H9 (cell line): ENCODE results near the gene BFSP1. TPM values are rescaled to one million over a fixed set of nuclear protein-coding genes. Genes with fewer than 3 reads are reported as not detected.

ENCODE experiments used
- DNase-seq: peaks from one replicate; pipeline ENCODE4 v3.0.0-alpha.2; 2017
- H2AFZ ChIP-seq: one replicate; pipeline ENCODE4 v1.6.1; 2013; ENCODE audit warnings: mild to moderate bottlenecking, low read length, control low read depth, moderate library complexity
- H2AK5ac ChIP-seq: 2 replicates; pipeline ENCODE4 v1.6.1; 2013; ENCODE audit warnings: low read length, control low read depth, mixed read lengths; ENCODE audit not compliant: insufficient read length
- H2BK120ac ChIP-seq: one replicate; pipeline ENCODE4 v1.6.1; 2013; ENCODE audit warnings: low read depth, mild to moderate bottlenecking, low read length, control low read depth, inconsistent platforms; ENCODE audit not compliant: poor library complexity, severe bottlenecking
- H2BK12ac ChIP-seq: 2 replicates; pipeline ENCODE4 v1.6.1; 2013; ENCODE audit warnings: low read length, control low read depth, mixed read lengths, low read depth; ENCODE audit not compliant: insufficient read length
- H2BK15ac ChIP-seq: 2 replicates; pipeline ENCODE4 v1.6.1; 2013; ENCODE audit warnings: low read depth, low read length, control low read depth
- H2BK20ac ChIP-seq: one replicate; pipeline ENCODE4 v1.6.1; 2013; ENCODE audit warnings: low read depth, mild to moderate bottlenecking, low read length, control low read depth, inconsistent platforms; ENCODE audit not compliant: poor library complexity, severe bottlenecking
- H2BK5ac ChIP-seq: 2 replicates; pipeline ENCODE4 v1.6.1; 2013; ENCODE audit warnings: low read length, control low read depth, mixed read lengths; ENCODE audit not compliant: insufficient read length
- H3K14ac ChIP-seq: 2 replicates; pipeline ENCODE4 v1.6.1; 2013; ENCODE audit warnings: low read length, control low read depth; ENCODE audit not compliant: insufficient read depth
- H3K18ac ChIP-seq: 2 replicates; pipeline ENCODE4 v1.6.1; 2013; ENCODE audit warnings: low read depth, mild to moderate bottlenecking, mixed read lengths, low read length, control low read depth; ENCODE audit not compliant: insufficient read length
- H3K23ac ChIP-seq: 2 replicates; pipeline ENCODE4 v1.6.1; 2013; ENCODE audit warnings: low read length, control low read depth, mixed read lengths, low read depth; ENCODE audit not compliant: insufficient read length
- H3K23me2 ChIP-seq: 2 replicates; pipeline ENCODE4 v1.6.1; 2013; ENCODE audit warnings: low read depth, mild to moderate bottlenecking, mixed read lengths, low read length, control low read depth; ENCODE audit not compliant: insufficient read length, poor library complexity, severe bottlenecking
- H3K27ac ChIP-seq: 2 replicates; pipeline ENCODE4 v1.5.1; 2013; ENCODE audit warnings: low read length, control low read depth, mixed read lengths, low read depth; ENCODE audit not compliant: insufficient read length
- H3K27me3 ChIP-seq: 2 replicates; pipeline ENCODE4 v1.6.1; 2013; ENCODE audit warnings: low read length, control low read depth, inconsistent platforms; ENCODE audit not compliant: insufficient read depth
- H3K4ac ChIP-seq: 2 replicates; pipeline ENCODE4 v1.6.1; 2013; ENCODE audit warnings: low read depth, mild to moderate bottlenecking, control low read depth, inconsistent platforms, low read length, moderate library complexity
- H3K4me1 ChIP-seq: 2 replicates; pipeline ENCODE4 v1.6.1; 2013; ENCODE audit warnings: low read length, control low read depth, inconsistent platforms; ENCODE audit not compliant: insufficient read depth
- H3K4me2 ChIP-seq: 2 replicates; pipeline ENCODE4 v1.6.1; 2013; ENCODE audit warnings: low read length, control low read depth, mixed read lengths; ENCODE audit not compliant: insufficient read length, insufficient read depth
- H3K56ac ChIP-seq: 2 replicates; pipeline ENCODE4 v1.6.1; 2013; ENCODE audit warnings: low read depth, mild to moderate bottlenecking, mixed read lengths, low read length, control low read depth; ENCODE audit not compliant: insufficient read length
- H3K79me1 ChIP-seq: 2 replicates; pipeline ENCODE4 v1.6.1; 2013; ENCODE audit warnings: low read depth, mild to moderate bottlenecking, moderate library complexity, low read length, control low read depth, inconsistent platforms; ENCODE audit not compliant: insufficient read depth, poor library complexity, severe bottlenecking
- H3K79me2 ChIP-seq: 2 replicates; pipeline ENCODE4 v1.6.1; 2013; ENCODE audit warnings: low read length, control low read depth, inconsistent platforms; ENCODE audit not compliant: insufficient read depth
- H3K9ac ChIP-seq: 2 replicates; pipeline ENCODE4 v1.6.1; 2013; ENCODE audit warnings: low read length, control low read depth, mixed read lengths; ENCODE audit not compliant: insufficient read length; ENCODE audit errors: extremely low read depth
- H3K9me3 ChIP-seq: one replicate; pipeline ENCODE4 v1.6.1; 2013; ENCODE audit warnings: low read depth, low read length, inconsistent platforms; ENCODE audit not compliant: control insufficient read depth
- H3T11ph ChIP-seq: one replicate; pipeline ENCODE4 v1.6.1; 2013; ENCODE audit warnings: mild to moderate bottlenecking, low read length, control low read depth, inconsistent platforms
- H4K20me1 ChIP-seq: one replicate; pipeline ENCODE4 v1.6.1; 2013; ENCODE audit not compliant: control insufficient read depth, insufficient read length, insufficient read depth
- H4K5ac ChIP-seq: 2 replicates; pipeline ENCODE4 v1.6.1; 2013; ENCODE audit warnings: low read depth, mild to moderate bottlenecking, mixed read lengths, low read length, control low read depth; ENCODE audit not compliant: insufficient read length
- H4K8ac ChIP-seq: replicated peaks from 2 replicates; pipeline ENCODE4 v1.6.1; 2013; ENCODE audit warnings: low read length, control low read depth, mixed read lengths, low read depth; ENCODE audit not compliant: insufficient read length
- H4K91ac ChIP-seq: 2 replicates; pipeline ENCODE4 v1.6.1; 2013; ENCODE audit warnings: low read depth, mild to moderate bottlenecking, moderate library complexity, mixed read lengths, low read length, control low read depth; ENCODE audit not compliant: insufficient read length
- H3K27ac Mint-ChIP-seq, 3 experiments: 2 replicates in 2 of 3; 3 replicates in 1 of 3; pipeline ENCODE4 v1.8.0; 2020 to 2021; ENCODE audit warnings: mixed read lengths in 3 of 3, mild to moderate bottlenecking in 1 of 3, moderate library complexity in 1 of 3
- H3K27me3 Mint-ChIP-seq: 2 replicates; pipeline ENCODE4 v1.8.0; 2021; ENCODE audit warnings: low read depth, mild to moderate bottlenecking, moderate library complexity, mixed read lengths
- H3K36me3 Mint-ChIP-seq, 3 experiments: 2 replicates in 2 of 3; 3 replicates in 1 of 3; pipeline ENCODE4 v1.8.0; 2020 to 2021; ENCODE audit warnings: low read depth in 3 of 3, mixed read lengths in 3 of 3; ENCODE audit not compliant: insufficient read depth in 1 of 3
- H3K4me1 Mint-ChIP-seq, 2 experiments: 2 replicates each; pipeline ENCODE4 v1.8.0; 2020; ENCODE audit warnings: mixed read lengths in 2 of 2
- H3K4me3 Mint-ChIP-seq, 2 experiments: 2 replicates in 1 of 2; 3 replicates in 1 of 2; pipeline ENCODE4 v1.8.0; 2020 to 2021; ENCODE audit warnings: mild to moderate bottlenecking in 2 of 2, mixed read lengths in 2 of 2, moderate library complexity in 1 of 2
- H3K9me3 Mint-ChIP-seq, 2 experiments: 2 replicates in 1 of 2; 3 replicates in 1 of 2; pipeline ENCODE4 v1.8.0; 2020; ENCODE audit warnings: mild to moderate bottlenecking in 2 of 2, mixed read lengths in 2 of 2, moderate library complexity in 1 of 2
- CTCF ChIP-seq: fragments of 200-600 bp; sonication (generic); conservative IDR thresholded peaks from 3 replicates; pipeline ENCODE4 v1.8.0; 2021; ENCODE audit warnings: antibody characterized with exemption, mild to moderate bottlenecking
- WGBS: extraction: QIAGEN DNeasy Blood & Tissue Kit; methylation state at CpG from one replicate; pipeline ENCODE4 v1.1.7; 2013; ENCODE audit warnings: missing lambda C conversion rate, low lambda C conversion rate, mixed read lengths; ENCODE audit not compliant: insufficient read length; ENCODE audit errors: extremely low coverage; 5-methylcytosine and 5-hydroxymethylcytosine counted together
- total RNA-seq: library from RNA; stranded (reverse); gene quantifications from 2 replicates; pipeline ENCODE4 v1.2.1, GENCODE V29; 2021

The BFSP1 gene
- total RNA-seq, 1 experiment from 2014 or later: 9.4 TPM

GRCh38 chr20:17538517-17539170 is 7.5 kb upstream of the BFSP1 start:
- Histone ChIP-seq H3K9me3 (no peaks in the 10 kb centered on the region), H2BK5ac (no peak overlapping the region), H3K4me1 (peaks cover 3% of the 10 kb centered on the region; the same call in 1 of the 2 replicates), H4K91ac (no peak overlapping the region), H3K23ac (no peak overlapping the region), H4K5ac (no peak overlapping the region), H2BK120ac (no peak overlapping the region), H3K4me2 (no peak overlapping the region), H2BK20ac (no peak overlapping the region), H3T11ph (no peak overlapping the region), H2AK5ac (no peak overlapping the region), H2AFZ (no peak overlapping the region), H4K20me1 (no peaks in the 10 kb centered on the region), H3K56ac (no peak overlapping the region), H3K79me1 (no peaks in the 10 kb centered on the region), H3K14ac (no peak overlapping the region), H3K27me3 (no peaks in the 10 kb centered on the region), H3K23me2 (no peaks in the 10 kb centered on the region), H3K79me2 (no peaks in the 10 kb centered on the region), H2BK12ac (no peak overlapping the region), H2BK15ac (no peak overlapping the region), H3K4ac (no peak overlapping the region), H3K9ac (no peak overlapping the region), H3K18ac (no peak overlapping the region), H3K27ac (no peak overlapping the region), H4K8ac (no peak overlapping the region)
- WGBS: no CpG with 5 or more reads among the region's 7 CpGs
- no peak for DNase-seq
- H3K27ac Mint-ChIP-seq: no peak overlapping the region
- TF ChIP-seq CTCF: no peak
- no peaks in the 10 kb centered on the region for H3K27me3 Mint-ChIP-seq
- peaks cover 15 to 17% of the 10 kb centered on the region in 2 experiments for H3K4me1 Mint-ChIP-seq
- H3K36me3 Mint-ChIP-seq: peaks cover 0 to 2% (median 0%) of the 10 kb centered on the region in 3 experiments; a peak in 1 of 7 replicates
- H3K4me3 Mint-ChIP-seq: no peak overlapping the region
- H3K9me3 Mint-ChIP-seq: peaks cover 0 to 4% of the 10 kb centered on the region in 2 experiments; a peak in 3 of 5 replicates
